H9 (cell line): ENCODE results near the gene CHGA. TPM values are rescaled to one million over a fixed set of nuclear protein-coding genes. Genes with fewer than 3 reads are reported as not detected.

Experiments
- DNase-seq: peaks from one replicate; pipeline ENCODE4 v3.0.0-alpha.2; 2017
- H2AFZ ChIP-seq: one replicate; pipeline ENCODE4 v1.6.1; 2013; ENCODE audit warnings: mild to moderate bottlenecking, low read length, control low read depth, moderate library complexity
- H2AK5ac ChIP-seq: 2 replicates; pipeline ENCODE4 v1.6.1; 2013; ENCODE audit warnings: low read length, control low read depth, mixed read lengths; ENCODE audit not compliant: insufficient read length
- H2BK120ac ChIP-seq: one replicate; pipeline ENCODE4 v1.6.1; 2013; ENCODE audit warnings: low read depth, mild to moderate bottlenecking, low read length, control low read depth, inconsistent platforms; ENCODE audit not compliant: poor library complexity, severe bottlenecking
- H2BK12ac ChIP-seq: 2 replicates; pipeline ENCODE4 v1.6.1; 2013; ENCODE audit warnings: low read length, control low read depth, mixed read lengths, low read depth; ENCODE audit not compliant: insufficient read length
- H2BK15ac ChIP-seq: 2 replicates; pipeline ENCODE4 v1.6.1; 2013; ENCODE audit warnings: low read depth, low read length, control low read depth
- H2BK20ac ChIP-seq: one replicate; pipeline ENCODE4 v1.6.1; 2013; ENCODE audit warnings: low read depth, mild to moderate bottlenecking, low read length, control low read depth, inconsistent platforms; ENCODE audit not compliant: poor library complexity, severe bottlenecking
- H2BK5ac ChIP-seq: 2 replicates; pipeline ENCODE4 v1.6.1; 2013; ENCODE audit warnings: low read length, control low read depth, mixed read lengths; ENCODE audit not compliant: insufficient read length
- H3K14ac ChIP-seq: 2 replicates; pipeline ENCODE4 v1.6.1; 2013; ENCODE audit warnings: low read length, control low read depth; ENCODE audit not compliant: insufficient read depth
- H3K18ac ChIP-seq: 2 replicates; pipeline ENCODE4 v1.6.1; 2013; ENCODE audit warnings: low read depth, mild to moderate bottlenecking, mixed read lengths, low read length, control low read depth; ENCODE audit not compliant: insufficient read length
- H3K23ac ChIP-seq: 2 replicates; pipeline ENCODE4 v1.6.1; 2013; ENCODE audit warnings: low read length, control low read depth, mixed read lengths, low read depth; ENCODE audit not compliant: insufficient read length
- H3K23me2 ChIP-seq: 2 replicates; pipeline ENCODE4 v1.6.1; 2013; ENCODE audit warnings: low read depth, mild to moderate bottlenecking, mixed read lengths, low read length, control low read depth; ENCODE audit not compliant: insufficient read length, poor library complexity, severe bottlenecking
- H3K27ac ChIP-seq: 2 replicates; pipeline ENCODE4 v1.5.1; 2013; ENCODE audit warnings: low read length, control low read depth, mixed read lengths, low read depth; ENCODE audit not compliant: insufficient read length
- H3K27me3 ChIP-seq: 2 replicates; pipeline ENCODE4 v1.6.1; 2013; ENCODE audit warnings: low read length, control low read depth, inconsistent platforms; ENCODE audit not compliant: insufficient read depth
- H3K4ac ChIP-seq: 2 replicates; pipeline ENCODE4 v1.6.1; 2013; ENCODE audit warnings: low read depth, mild to moderate bottlenecking, control low read depth, inconsistent platforms, low read length, moderate library complexity
- H3K4me1 ChIP-seq: 2 replicates; pipeline ENCODE4 v1.6.1; 2013; ENCODE audit warnings: low read length, control low read depth, inconsistent platforms; ENCODE audit not compliant: insufficient read depth
- H3K4me2 ChIP-seq: 2 replicates; pipeline ENCODE4 v1.6.1; 2013; ENCODE audit warnings: low read length, control low read depth, mixed read lengths; ENCODE audit not compliant: insufficient read length, insufficient read depth
- H3K56ac ChIP-seq: 2 replicates; pipeline ENCODE4 v1.6.1; 2013; ENCODE audit warnings: low read depth, mild to moderate bottlenecking, mixed read lengths, low read length, control low read depth; ENCODE audit not compliant: insufficient read length
- H3K79me1 ChIP-seq: 2 replicates; pipeline ENCODE4 v1.6.1; 2013; ENCODE audit warnings: low read depth, mild to moderate bottlenecking, moderate library complexity, low read length, control low read depth, inconsistent platforms; ENCODE audit not compliant: insufficient read depth, poor library complexity, severe bottlenecking
- H3K79me2 ChIP-seq: 2 replicates; pipeline ENCODE4 v1.6.1; 2013; ENCODE audit warnings: low read length, control low read depth, inconsistent platforms; ENCODE audit not compliant: insufficient read depth
- H3K9ac ChIP-seq: 2 replicates; pipeline ENCODE4 v1.6.1; 2013; ENCODE audit warnings: low read length, control low read depth, mixed read lengths; ENCODE audit not compliant: insufficient read length; ENCODE audit errors: extremely low read depth
- H3K9me3 ChIP-seq: one replicate; pipeline ENCODE4 v1.6.1; 2013; ENCODE audit warnings: low read depth, low read length, inconsistent platforms; ENCODE audit not compliant: control insufficient read depth
- H3T11ph ChIP-seq: one replicate; pipeline ENCODE4 v1.6.1; 2013; ENCODE audit warnings: mild to moderate bottlenecking, low read length, control low read depth, inconsistent platforms
- H4K20me1 ChIP-seq: one replicate; pipeline ENCODE4 v1.6.1; 2013; ENCODE audit not compliant: control insufficient read depth, insufficient read length, insufficient read depth
- H4K5ac ChIP-seq: 2 replicates; pipeline ENCODE4 v1.6.1; 2013; ENCODE audit warnings: low read depth, mild to moderate bottlenecking, mixed read lengths, low read length, control low read depth; ENCODE audit not compliant: insufficient read length
- H4K8ac ChIP-seq: replicated peaks from 2 replicates; pipeline ENCODE4 v1.6.1; 2013; ENCODE audit warnings: low read length, control low read depth, mixed read lengths, low read depth; ENCODE audit not compliant: insufficient read length
- H4K91ac ChIP-seq: 2 replicates; pipeline ENCODE4 v1.6.1; 2013; ENCODE audit warnings: low read depth, mild to moderate bottlenecking, moderate library complexity, mixed read lengths, low read length, control low read depth; ENCODE audit not compliant: insufficient read length
- H3K27ac Mint-ChIP-seq, 3 experiments: 2 replicates in 2 of 3; 3 replicates in 1 of 3; pipeline ENCODE4 v1.8.0; 2020 to 2021; ENCODE audit warnings: mixed read lengths in 3 of 3, mild to moderate bottlenecking in 1 of 3, moderate library complexity in 1 of 3
- H3K27me3 Mint-ChIP-seq: 2 replicates; pipeline ENCODE4 v1.8.0; 2021; ENCODE audit warnings: low read depth, mild to moderate bottlenecking, moderate library complexity, mixed read lengths
- H3K36me3 Mint-ChIP-seq, 3 experiments: 2 replicates in 2 of 3; 3 replicates in 1 of 3; pipeline ENCODE4 v1.8.0; 2020 to 2021; ENCODE audit warnings: low read depth in 3 of 3, mixed read lengths in 3 of 3; ENCODE audit not compliant: insufficient read depth in 1 of 3
- H3K4me1 Mint-ChIP-seq, 2 experiments: 2 replicates each; pipeline ENCODE4 v1.8.0; 2020; ENCODE audit warnings: mixed read lengths in 2 of 2
- H3K4me3 Mint-ChIP-seq, 2 experiments: 2 replicates in 1 of 2; 3 replicates in 1 of 2; pipeline ENCODE4 v1.8.0; 2020 to 2021; ENCODE audit warnings: mild to moderate bottlenecking in 2 of 2, mixed read lengths in 2 of 2, moderate library complexity in 1 of 2
- H3K9me3 Mint-ChIP-seq, 2 experiments: 2 replicates in 1 of 2; 3 replicates in 1 of 2; pipeline ENCODE4 v1.8.0; 2020; ENCODE audit warnings: mild to moderate bottlenecking in 2 of 2, mixed read lengths in 2 of 2, moderate library complexity in 1 of 2
- WGBS: extraction: QIAGEN DNeasy Blood & Tissue Kit; methylation state at CpG from one replicate; pipeline ENCODE4 v1.1.7; 2013; ENCODE audit warnings: missing lambda C conversion rate, low lambda C conversion rate, mixed read lengths; ENCODE audit not compliant: insufficient read length; ENCODE audit errors: extremely low coverage; 5-methylcytosine and 5-hydroxymethylcytosine counted together
- total RNA-seq: library from RNA; stranded (reverse); gene quantifications from 2 replicates; pipeline ENCODE4 v1.2.1, GENCODE V29; 2021
- TF ChIP-seq, protein P1 (sequence below): fragments of 200-600 bp; sonication (generic); conservative IDR thresholded peaks from 3 replicates; pipeline ENCODE4 v1.8.0; 2021; ENCODE audit warnings: antibody characterized with exemption, mild to moderate bottlenecking

The CHGA gene
- total RNA-seq, 1 experiment from 2014 or later, result 6.7 TPM

DNA sequence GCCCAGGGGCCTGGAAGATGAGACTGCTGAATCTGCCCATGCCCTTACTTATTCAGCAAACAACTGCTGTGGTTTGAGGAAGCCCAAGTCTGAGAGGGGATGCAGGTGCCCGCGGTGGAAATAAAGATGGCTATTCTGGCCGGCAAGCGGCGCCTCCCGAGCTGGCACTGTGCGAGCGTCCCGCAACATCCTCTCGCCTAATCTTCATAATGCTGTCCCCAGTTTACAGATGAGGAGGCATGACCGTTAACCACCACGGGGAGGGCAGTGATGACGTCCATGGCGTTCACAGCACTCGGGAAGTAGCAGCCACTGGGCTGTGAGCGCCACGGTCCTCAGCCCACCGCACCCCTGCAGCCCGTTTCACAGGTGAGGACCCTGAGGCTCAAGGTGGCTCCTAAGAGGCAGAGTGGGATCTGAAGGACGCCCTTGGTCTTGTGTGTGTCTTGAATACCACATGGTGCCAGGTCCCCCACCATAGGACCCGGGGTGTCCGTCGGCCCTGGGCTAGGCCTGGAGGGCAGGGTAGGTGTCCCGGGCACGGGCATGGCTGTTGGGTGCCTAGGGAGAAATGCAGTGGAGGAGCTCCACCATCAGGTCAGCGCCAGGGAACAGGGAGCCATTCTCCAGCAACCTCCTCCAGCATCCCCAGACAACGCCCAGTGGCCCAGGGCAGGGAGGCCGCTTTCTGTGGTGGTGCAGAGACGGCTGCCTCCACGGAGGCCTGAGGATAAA, 20.2 kb downstream of the CHGA start:
- no peaks in the 10 kb centered on the region for H3K79me1 ChIP-seq
- H3K79me2 ChIP-seq, result no peaks in the 10 kb centered on the region
- DNase-seq, result no peak
- no peaks in the 10 kb centered on the region for H3K27me3 ChIP-seq
- WGBS, result no CpG with 5 or more reads among the region's 30 CpGs
- H3K9me3 Mint-ChIP-seq, result no peaks in the 10 kb centered on the region
- H3K36me3 Mint-ChIP-seq, result peaks cover 19 to 29% (median 20%) of the 10 kb centered on the region in 3 experiments
- H4K20me1 ChIP-seq, result no peaks in the 10 kb centered on the region
- no peaks in the 10 kb centered on the region for H3K4me1 Mint-ChIP-seq
- H2AFZ ChIP-seq, result no peak overlapping the region
- no peak overlapping the region for H3K4ac ChIP-seq
- no peak overlapping the region for H3K56ac ChIP-seq
- H2BK15ac ChIP-seq, result no peak overlapping the region
- TF ChIP-seq, protein P1, sequence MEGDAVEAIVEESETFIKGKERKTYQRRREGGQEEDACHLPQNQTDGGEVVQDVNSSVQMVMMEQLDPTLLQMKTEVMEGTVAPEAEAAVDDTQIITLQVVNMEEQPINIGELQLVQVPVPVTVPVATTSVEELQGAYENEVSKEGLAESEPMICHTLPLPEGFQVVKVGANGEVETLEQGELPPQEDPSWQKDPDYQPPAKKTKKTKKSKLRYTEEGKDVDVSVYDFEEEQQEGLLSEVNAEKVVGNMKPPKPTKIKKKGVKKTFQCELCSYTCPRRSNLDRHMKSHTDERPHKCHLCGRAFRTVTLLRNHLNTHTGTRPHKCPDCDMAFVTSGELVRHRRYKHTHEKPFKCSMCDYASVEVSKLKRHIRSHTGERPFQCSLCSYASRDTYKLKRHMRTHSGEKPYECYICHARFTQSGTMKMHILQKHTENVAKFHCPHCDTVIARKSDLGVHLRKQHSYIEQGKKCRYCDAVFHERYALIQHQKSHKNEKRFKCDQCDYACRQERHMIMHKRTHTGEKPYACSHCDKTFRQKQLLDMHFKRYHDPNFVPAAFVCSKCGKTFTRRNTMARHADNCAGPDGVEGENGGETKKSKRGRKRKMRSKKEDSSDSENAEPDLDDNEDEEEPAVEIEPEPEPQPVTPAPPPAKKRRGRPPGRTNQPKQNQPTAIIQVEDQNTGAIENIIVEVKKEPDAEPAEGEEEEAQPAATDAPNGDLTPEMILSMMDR, result no peak
- H3K9me3 ChIP-seq, result no peaks in the 10 kb centered on the region
- H2BK5ac ChIP-seq, result no peak overlapping the region
- no peak overlapping the region for H3K4me2 ChIP-seq
- no peak overlapping the region for H3K23ac ChIP-seq
- no peaks in the 10 kb centered on the region for H3K23me2 ChIP-seq
- no peak overlapping the region for H3K9ac ChIP-seq
- no peak overlapping the region for H2BK120ac ChIP-seq
- no peak overlapping the region for H4K91ac ChIP-seq
- H3K14ac ChIP-seq, result no peak overlapping the region
- peaks cover 3% of the 10 kb centered on the region; the same call in 1 of the 2 replicates for H3K27me3 Mint-ChIP-seq
- H2AK5ac ChIP-seq, result no peak overlapping the region
- H3T11ph ChIP-seq, result no peak overlapping the region
- H3K27ac Mint-ChIP-seq, result no peak overlapping the region
- H3K27ac ChIP-seq, result no peak overlapping the region
- no peak overlapping the region for H3K4me3 Mint-ChIP-seq
- no peak overlapping the region for H3K18ac ChIP-seq
- H3K4me1 ChIP-seq, result no peaks in the 10 kb centered on the region
- H4K5ac ChIP-seq, result no peak overlapping the region
- no peak overlapping the region for H4K8ac ChIP-seq
- no peak overlapping the region for H2BK12ac ChIP-seq
- H2BK20ac ChIP-seq, result no peak overlapping the region
